Spleen (tissue), 7 donors: Measurements from ENCODE around the gene HSBP1L1.
"Not testable (repeated sequence)": the region's sequence is repeated elsewhere in the genome, so short reads cannot be mapped to it uniquely, and the experiment has no call there.

ENCODE experiments used
- CTCF ChIP-seq, 11 experiments: fragments of 200-600 bp in 7 of 11; fragments of 450-650 bp in 4 of 11; sonication (generic) in 4 of 11; IDR thresholded peaks in 8 of 11; conservative IDR thresholded peaks in 3 of 11; 1 replicate in 7 of 11; 2 replicates in 4 of 11; pipeline versions ENCODE4 v1.4.0 to v1.8.0; 2016 to 2021; ENCODE audit warnings: antibody characterized with exemption in 11 of 11, inconsistent platforms in 4 of 11, mild to moderate bottlenecking in 1 of 11
- POLR2A ChIP-seq, 3 donors: fragments of 450-650 bp; IDR thresholded peaks; one replicate each; pipeline ENCODE4 v1.5.1; 2017; ENCODE audit warnings: antibody characterized with exemption in 3 of 3, mild to moderate bottlenecking in 1 of 3
- POLR2AphosphoS5 ChIP-seq, 3 donors: sonication (generic); formaldehyde crosslinking; IDR thresholded peaks; one replicate each; pipeline ENCODE4 v1.5.1; 2017; ENCODE audit warnings: antibody characterized with exemption in 3 of 3
- donor health status: DM: no; HTN: no; CAD: no; lungs with moderate emphysema.
- donor health status: DM: no; HTN: no; CAD: no.
- donor health status: DM: no; HTN: no; CAD: no.

GRCh38 chr18:80011496-80012137, 47.2 kb downstream of the HSBP1L1 start:
- TF ChIP-seq CTCF (IDR thresholded peaks at IDR 0.05 in 8 of 11, conservative IDR thresholded peaks at IDR 0.05 in 3 of 11); POLR2A (IDR thresholded peaks at IDR 0.05); POLR2AphosphoS5 (IDR thresholded peaks at IDR 0.05): not testable (repeated sequence)
